GM12872 (cell line): Measurements from ENCODE around the gene TXN.

Experiments
- TF ChIP-seq, protein P1 (sequence below): IDR thresholded peaks from 3 replicates; pipeline ENCODE4 v1.5.1; 2011; ENCODE audit warnings: low read depth, mild to moderate bottlenecking, low read length, moderate library complexity; ENCODE audit not compliant: insufficient read depth

The TXN gene

GRCh38 chr9:110257097-110257841, 962 bp upstream of the TXN start:
- TF ChIP-seq, protein P1, sequence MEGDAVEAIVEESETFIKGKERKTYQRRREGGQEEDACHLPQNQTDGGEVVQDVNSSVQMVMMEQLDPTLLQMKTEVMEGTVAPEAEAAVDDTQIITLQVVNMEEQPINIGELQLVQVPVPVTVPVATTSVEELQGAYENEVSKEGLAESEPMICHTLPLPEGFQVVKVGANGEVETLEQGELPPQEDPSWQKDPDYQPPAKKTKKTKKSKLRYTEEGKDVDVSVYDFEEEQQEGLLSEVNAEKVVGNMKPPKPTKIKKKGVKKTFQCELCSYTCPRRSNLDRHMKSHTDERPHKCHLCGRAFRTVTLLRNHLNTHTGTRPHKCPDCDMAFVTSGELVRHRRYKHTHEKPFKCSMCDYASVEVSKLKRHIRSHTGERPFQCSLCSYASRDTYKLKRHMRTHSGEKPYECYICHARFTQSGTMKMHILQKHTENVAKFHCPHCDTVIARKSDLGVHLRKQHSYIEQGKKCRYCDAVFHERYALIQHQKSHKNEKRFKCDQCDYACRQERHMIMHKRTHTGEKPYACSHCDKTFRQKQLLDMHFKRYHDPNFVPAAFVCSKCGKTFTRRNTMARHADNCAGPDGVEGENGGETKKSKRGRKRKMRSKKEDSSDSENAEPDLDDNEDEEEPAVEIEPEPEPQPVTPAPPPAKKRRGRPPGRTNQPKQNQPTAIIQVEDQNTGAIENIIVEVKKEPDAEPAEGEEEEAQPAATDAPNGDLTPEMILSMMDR: no peak

DNA sequence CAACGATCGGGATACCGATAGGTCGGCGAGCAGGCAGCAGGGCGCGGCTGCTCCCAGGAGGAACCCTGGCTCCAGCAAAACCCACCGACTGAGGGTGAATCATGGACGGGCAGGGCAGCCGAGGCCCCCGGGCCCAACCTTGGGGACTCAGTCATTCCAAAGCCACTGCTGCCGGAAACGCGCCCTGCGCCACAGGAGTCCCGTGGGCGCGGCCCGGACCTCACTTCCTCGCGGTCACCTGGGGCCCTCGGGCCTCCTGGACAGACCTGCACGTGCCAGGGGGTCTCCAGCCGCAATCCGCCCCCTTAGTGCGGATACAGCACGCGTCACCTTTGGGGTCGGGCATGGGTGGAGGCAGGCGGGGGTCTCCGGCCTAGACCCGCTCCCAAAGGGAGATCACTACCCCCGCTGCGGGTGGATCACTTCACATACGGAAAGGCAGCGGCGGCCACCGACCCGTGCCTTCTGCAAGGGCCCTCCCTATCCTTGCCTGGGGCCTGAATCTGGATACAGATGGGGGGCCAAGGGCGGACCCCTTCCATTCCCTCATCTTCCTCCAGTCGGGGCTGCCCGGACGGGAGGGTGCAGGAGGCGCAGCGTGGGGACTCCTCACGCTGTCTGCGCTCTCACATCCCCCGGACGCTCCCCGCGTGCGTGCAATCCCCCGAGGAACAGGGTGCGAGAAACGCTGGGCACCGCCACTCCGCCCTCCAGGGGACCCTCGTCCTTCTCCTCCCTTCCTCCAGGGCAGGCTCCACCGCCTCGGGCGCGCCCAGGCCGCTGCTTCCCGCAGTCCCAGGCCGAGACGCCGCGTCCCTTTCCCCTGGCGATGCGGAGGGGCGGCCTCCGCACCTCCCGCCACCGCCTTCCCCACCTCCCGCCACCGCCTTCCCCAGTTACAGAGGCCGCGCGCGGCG, 586 bp downstream of the TXN start:
- TF ChIP-seq, protein P1: no peak

DNA sequence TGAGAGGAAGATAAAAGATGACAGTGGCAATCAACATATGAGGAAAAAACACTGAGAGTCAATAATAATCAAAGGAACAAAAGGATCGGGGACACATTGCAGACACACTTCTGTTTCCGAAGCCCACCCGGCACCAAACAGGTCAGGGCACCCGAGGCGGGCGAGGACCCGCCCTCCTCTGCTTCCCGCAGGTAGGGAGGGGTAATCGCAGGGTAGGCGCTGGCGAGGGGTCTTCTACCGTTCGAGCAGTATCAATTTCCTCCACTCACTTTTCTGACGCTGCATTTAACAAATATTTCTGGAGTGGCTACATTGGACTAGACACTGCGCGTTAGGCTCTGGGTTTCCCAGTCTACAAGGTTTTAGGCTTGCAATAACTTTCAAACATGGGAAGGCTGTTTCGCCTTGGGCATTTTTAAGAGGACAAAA, 1.3 kb downstream of the TXN start:
- TF ChIP-seq, protein P1: no peak

DNA sequence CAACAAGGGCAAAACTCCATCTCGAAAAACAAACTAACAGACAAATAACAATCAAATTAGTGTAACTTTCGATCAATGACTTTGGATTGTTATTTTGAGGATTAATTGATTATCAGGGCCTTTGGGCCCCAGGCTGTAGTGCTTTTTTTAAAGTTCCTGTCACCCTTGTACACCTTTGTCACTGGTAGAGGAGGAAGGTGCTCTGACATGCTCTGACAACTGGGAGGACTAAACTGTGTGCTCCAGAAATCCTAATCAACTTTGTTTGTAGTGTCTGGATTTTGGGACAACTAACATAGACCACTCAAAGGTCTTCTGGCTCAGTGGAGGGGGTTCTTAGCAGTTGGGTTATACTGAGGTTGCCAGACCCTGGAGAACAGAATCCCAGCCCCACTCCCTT, 1.8 kb downstream of the TXN start:
- TF ChIP-seq, protein P1: no peak

GRCh38 chr9:110252509-110253139, 3.7 kb downstream of the TXN start:
- TF ChIP-seq, protein P1: no peak

- TF ChIP-seq, protein P1: no peak
Observed at GRCh38 chr9:110251212-110251611, 5.1 kb downstream of the TXN start.

GRCh38 chr9:110249603-110250002, 6.7 kb downstream of the TXN start:
- TF ChIP-seq, protein P1: no peak
